GM03348 (cell line): ENCODE data around the gene TTC28.
A peak's percentile ranks its signal among the peaks of the same experiment; 100 is the strongest.
"Not testable (repeated sequence)": the region's sequence is repeated elsewhere in the genome, so short reads cannot be mapped to it uniquely, and the experiment has no call there.

Experiments
- DNase-seq: peaks from one replicate; pipeline ENCODE4 v3.0.0; 2012; ENCODE audit warnings: low spot score

Gene TTC28

GRCh38 chr22:28481725-28482124 lies 197.9 kb downstream of the TTC28 start:
- no peak for DNase-seq

- no peak for DNase-seq
Observed at GRCh38 chr22:28480000-28480715, 199.5 kb downstream of the TTC28 start.

- no peak for DNase-seq
Observed at GRCh38 chr22:28478564-28478963, 201.1 kb downstream of the TTC28 start.

- DNase-seq = no peak
Observed at GRCh38 chr22:28477556-28477955, 202.1 kb downstream of the TTC28 start.

- DNase-seq = no peak
Observed at GRCh38 chr22:28474330-28474729, 205.3 kb downstream of the TTC28 start.

- DNase-seq = no peak
Observed at GRCh38 chr22:28473258-28473657, 206.4 kb downstream of the TTC28 start.

- DNase-seq = not testable (repeated sequence)
Observed at GRCh38 chr22:28467055-28467454, 212.6 kb downstream of the TTC28 start.

- no peak for DNase-seq
Observed at GRCh38 chr22:28466399-28466798, 213.2 kb downstream of the TTC28 start.

GRCh38 chr22:28465841-28466240 lies 213.8 kb downstream of the TTC28 start:
- no peak for DNase-seq

- DNase-seq = peak; percentile 24
Observed at GRCh38 chr22:28464127-28464526, 215.5 kb downstream of the TTC28 start.

- DNase-seq = not testable (repeated sequence)
Observed at GRCh38 chr22:28463408-28463807, 216.2 kb downstream of the TTC28 start.

GRCh38 chr22:28462901-28463300 lies 216.7 kb downstream of the TTC28 start:
- no peak for DNase-seq

- DNase-seq = no peak
Observed at GRCh38 chr22:28462041-28462440, 217.6 kb downstream of the TTC28 start.

GRCh38 chr22:28454431-28455064 lies 225.1 kb downstream of the TTC28 start:
- DNase-seq = no peak

GRCh38 chr22:28450109-28450508 lies 229.5 kb downstream of the TTC28 start:
- peak; percentile 39 for DNase-seq

GRCh38 chr22:28449041-28449440 lies 230.6 kb downstream of the TTC28 start:
- no peak for DNase-seq

- no peak for DNase-seq
Observed at GRCh38 chr22:28448625-28449024, 231.0 kb downstream of the TTC28 start.

- no peak for DNase-seq
Observed at GRCh38 chr22:28444659-28445058, 235.0 kb downstream of the TTC28 start.

- peak; percentile 79 for DNase-seq
Observed at GRCh38 chr22:28443526-28443876, 236.1 kb downstream of the TTC28 start.

- DNase-seq = peak; percentile 79
Observed at GRCh38 chr22:28442711-28443525, 236.7 kb downstream of the TTC28 start.

- peak; percentile 92 for DNase-seq
Observed at GRCh38 chr22:28442264-28442710, 237.4 kb downstream of the TTC28 start.

- peak; percentile 40 for DNase-seq
Observed at GRCh38 chr22:28441720-28442263, 237.8 kb downstream of the TTC28 start.
